HG02884 (cell line): Measurements from ENCODE around the gene DPT.

Experiments
- ATAC-seq: cut with Tn5 transposase; IDR thresholded peaks from one replicate; pipeline ENCODE4 v1.9.1; 2021; ENCODE audit warnings: mild to moderate bottlenecking, moderate library complexity; ENCODE audit not compliant: unreplicated experiment

Gene DPT

DNA sequence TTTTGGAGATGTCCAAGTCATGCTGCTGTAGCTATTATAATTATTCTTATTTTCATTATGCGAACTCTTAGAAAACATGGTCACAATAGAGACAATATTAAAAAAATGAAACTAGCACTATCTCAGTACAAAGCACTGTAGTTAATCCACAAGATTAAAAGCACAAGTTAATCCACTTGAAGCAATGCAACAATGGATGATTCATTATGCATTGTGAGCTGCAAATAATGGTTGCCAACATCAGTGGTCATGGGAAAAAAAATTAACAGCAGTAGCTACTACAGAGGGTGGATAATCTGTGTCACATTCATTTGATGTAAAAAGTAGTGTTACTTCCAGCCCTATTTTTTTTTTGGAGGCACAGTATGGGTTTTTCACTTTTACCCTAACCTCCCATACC is 56.7 kb downstream of the DPT start:
- ATAC-seq, result no peak

DNA sequence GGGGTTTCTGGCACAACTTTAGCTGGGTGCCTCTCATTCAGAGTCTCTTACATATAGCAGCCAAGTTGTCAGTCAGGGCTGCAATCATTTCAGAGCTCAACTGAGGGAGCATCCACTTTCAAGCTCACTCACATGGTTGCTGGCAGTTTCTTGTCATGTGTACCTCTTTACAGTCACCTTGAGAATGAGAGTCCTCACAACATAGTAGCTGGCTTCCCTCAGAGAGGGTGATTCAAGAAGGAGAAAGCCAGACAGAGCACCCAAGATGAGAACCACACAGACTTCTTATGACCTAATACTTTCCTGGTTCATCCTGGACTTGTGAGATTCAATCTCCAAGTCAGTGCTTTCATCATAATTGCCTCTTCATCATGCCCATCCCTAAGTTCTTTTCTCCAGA is 57.2 kb downstream of the DPT start:
- ATAC-seq, result no peak

DNA sequence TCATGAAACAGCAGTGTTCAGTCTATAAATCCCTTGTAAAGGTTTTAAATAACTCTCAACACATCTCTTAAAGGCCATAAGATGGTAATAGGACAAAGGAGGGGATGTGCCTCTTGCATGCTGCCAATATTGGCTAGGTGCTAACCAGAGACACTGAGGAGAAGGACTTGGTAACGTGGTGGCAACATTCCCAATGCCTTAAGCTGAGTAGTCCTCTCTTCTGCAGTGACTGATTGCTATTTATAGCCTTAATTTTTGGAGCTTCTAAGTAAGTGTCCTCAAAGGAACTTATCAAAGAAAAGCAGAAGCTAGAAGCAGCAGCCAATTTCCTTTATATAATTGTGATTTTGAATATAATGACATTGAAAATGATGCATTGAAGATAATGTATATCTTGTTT is 63.0 kb downstream of the DPT start:
- no peak for ATAC-seq

DNA sequence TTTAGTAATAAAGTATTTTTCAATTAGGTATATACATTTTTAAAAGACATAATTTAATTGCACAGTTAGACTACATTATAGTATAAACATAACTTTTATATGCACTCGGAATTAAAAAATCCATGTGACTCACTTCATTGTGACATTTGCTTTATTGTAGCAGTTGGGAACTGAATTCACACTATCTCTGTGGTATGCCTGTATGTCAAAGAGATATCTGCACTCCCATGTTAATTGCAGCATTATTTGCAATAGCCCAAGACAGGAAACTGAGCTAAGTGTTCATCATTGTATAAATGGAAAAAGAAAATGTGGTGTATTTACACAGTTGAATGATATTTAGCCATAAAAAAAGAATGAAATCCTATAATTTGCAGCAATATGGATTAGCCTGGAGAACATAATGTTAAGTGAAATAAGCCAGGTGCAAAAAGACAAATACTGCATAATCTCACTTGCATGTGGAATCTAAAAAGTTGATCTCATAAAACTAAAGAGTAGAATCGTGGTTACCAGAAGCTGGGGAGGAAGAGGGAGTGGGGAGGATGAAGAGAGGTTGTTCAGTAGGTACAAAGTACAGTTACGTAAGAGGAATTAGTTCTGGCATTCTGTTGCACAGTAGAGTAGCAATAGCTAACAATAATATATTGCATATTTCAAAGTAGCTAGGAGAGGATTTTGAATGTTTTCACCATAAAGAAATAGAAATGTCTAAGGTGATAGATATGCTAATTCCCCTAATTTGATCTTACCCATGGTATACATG is 64.8 kb downstream of the DPT start:
- ATAC-seq, result no peak

DNA sequence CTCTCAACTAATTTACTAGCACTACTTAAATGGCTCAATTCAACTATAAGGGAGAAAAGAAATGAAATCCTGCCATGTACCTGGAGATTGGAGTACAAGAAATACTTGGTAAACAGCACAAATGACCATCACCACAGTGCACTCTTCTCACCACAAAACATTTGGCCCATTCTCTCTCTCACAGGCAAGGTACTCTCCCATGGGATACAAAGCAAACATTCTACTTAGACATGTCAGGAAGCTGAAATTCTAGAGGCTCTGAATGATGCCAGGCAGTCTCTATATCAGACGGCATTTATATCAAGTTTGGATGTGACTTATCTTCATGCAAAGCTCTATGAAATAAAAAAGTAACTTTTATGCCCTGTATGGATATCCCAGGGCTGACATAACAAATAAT is 72.5 kb downstream of the DPT start:
- ATAC-seq, result no peak

DNA sequence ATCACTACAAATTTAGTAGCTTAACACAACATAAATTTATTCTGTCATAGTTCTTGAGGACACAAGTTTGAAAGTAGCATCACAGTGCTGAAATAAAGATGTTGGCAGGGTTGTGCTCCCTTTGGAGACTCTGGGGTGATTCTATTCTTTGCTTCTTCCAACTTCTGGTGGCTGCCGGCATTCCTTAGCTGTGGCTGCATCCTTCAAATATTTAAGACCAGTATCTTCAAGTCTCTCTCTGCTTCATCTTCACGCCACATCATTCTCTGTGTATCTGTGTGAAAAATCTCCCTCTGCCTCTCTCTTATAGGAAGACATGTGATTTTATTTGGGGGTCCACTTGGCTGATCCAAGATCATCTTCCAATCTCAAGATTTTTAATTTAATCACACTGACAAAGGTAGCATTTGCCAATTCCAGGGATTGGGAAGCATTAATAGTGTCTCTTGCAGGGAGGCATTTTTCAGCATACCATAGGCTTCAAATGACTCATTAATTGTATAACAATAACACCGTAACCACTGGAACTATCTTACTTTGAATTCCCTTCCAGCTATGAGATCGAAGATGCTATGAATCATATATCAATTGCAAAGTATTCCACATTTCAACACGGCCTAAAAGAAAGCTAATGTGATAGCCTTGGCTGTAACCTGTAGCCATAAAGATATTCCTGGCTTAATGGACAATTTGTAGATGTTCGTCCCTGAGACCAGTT is 74.6 kb downstream of the DPT start:
- no peak for ATAC-seq

DNA sequence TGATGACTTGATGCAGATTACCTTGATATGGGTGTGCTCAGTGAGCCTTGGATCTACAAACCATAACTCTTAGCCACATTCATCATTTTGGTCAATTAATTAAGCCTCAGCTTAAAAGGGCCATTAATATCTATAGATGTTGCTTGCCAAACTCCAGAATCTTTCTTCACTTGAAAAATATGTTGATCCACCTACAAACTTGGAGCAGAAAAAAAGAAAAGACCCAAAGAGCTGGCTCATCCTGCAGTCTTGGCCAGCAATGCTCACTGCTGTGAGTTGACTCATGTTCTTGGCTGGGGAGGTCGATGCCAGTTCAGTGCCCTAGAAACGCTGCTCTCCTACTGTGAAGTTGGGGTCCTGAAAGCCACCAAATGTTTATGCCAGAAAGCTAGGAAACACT is 75.4 kb downstream of the DPT start:
- no peak for ATAC-seq

DNA sequence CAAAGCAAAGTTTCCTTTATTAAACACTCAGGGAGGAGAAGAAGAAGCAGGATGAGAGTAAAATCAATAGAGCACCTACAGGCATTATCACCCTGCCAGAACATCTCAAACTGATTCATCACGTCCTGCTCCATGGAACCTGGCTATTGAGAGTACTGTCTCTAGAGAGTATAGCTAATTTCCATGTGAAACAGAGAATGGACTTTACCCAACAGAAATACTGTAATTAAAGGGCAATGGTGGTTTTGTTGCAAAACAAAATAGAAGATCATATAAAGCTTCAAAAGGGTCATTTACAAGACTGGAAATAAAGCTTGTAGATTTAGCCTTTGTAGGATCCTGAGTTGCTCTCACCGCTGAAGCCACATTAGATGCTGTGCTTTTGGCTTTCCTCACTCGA is 83.3 kb downstream of the DPT start:
- no peak for ATAC-seq
